Activated CD8-positive, alpha-beta memory T cell treated with anti-CD3 and anti-CD28 coated beads for 48 hours (primary cell): ENCODE data around the gene CNGA1.
A peak's percentile ranks its signal among the peaks of the same experiment; 100 is the strongest.

Experiments
- DNase-seq, 3 experiments: peaks; one replicate each; pipeline ENCODE4 v3.0.0-alpha.2; 2020; ENCODE audit warnings: low read depth in 2 of 3, low spot score in 2 of 3

Gene CNGA1

GRCh38 chr4:48016141-48017107 lies at the start of gene CNGA1, which contains the start of gene NIPAL1:
TSS of gene CNGA1 (minus strand) at chr4:48016681. CDS start at chr4:47952689, 63,992 bp downstream.
TSS of gene NIPAL1 (plus strand) at chr4:48016772. CDS start at chr4:48016840, 68 bp downstream.
- DNase-seq, result peak in 2 of 3 experiments; percentile 40 to 57

GRCh38 chr4:48065587-48066052 lies 49.1 kb upstream of the CNGA1 start:
- DNase-seq, result no peak

- DNase-seq, result no peak
Measured at GRCh38 chr4:48064349-48064748, 47.9 kb upstream of the CNGA1 start.

- no peak for DNase-seq
Measured at GRCh38 chr4:48058617-48059530, 42.4 kb upstream of the CNGA1 start.

- no peak for DNase-seq
Measured at GRCh38 chr4:48051078-48051477, 34.6 kb upstream of the CNGA1 start.

GRCh38 chr4:48049483-48049882 lies 33.0 kb upstream of the CNGA1 start:
- no peak for DNase-seq

GRCh38 chr4:48047896-48048295 lies 31.4 kb upstream of the CNGA1 start:
- DNase-seq, result no peak

GRCh38 chr4:48047421-48047844 lies 31.0 kb upstream of the CNGA1 start:
- peak; percentile 57 to 66 (median 64) for DNase-seq

GRCh38 chr4:48046059-48046458 lies 29.6 kb upstream of the CNGA1 start:
- no peak for DNase-seq

GRCh38 chr4:48044298-48044697 lies 27.8 kb upstream of the CNGA1 start:
- DNase-seq, result no peak

GRCh38 chr4:48043504-48043903 lies 27.0 kb upstream of the CNGA1 start:
- no peak for DNase-seq

GRCh38 chr4:48042979-48043461 lies 26.5 kb upstream of the CNGA1 start:
- no peak for DNase-seq

GRCh38 chr4:48041535-48042137 lies 25.2 kb upstream of the CNGA1 start:
- no peak for DNase-seq

- DNase-seq, result no peak
Measured at GRCh38 chr4:48039561-48039960, 23.1 kb upstream of the CNGA1 start.

- no peak for DNase-seq
Measured at GRCh38 chr4:48038666-48039065, 22.2 kb upstream of the CNGA1 start.

GRCh38 chr4:48037117-48037462 lies 20.6 kb upstream of the CNGA1 start:
- DNase-seq, result no peak

- no peak for DNase-seq
Measured at GRCh38 chr4:48035952-48036351, 19.5 kb upstream of the CNGA1 start.

GRCh38 chr4:48033825-48034413 lies 17.4 kb upstream of the CNGA1 start:
- DNase-seq, result no peak

GRCh38 chr4:48033412-48033811 lies 16.9 kb upstream of the CNGA1 start:
- no peak for DNase-seq

- DNase-seq, result no peak
Measured at GRCh38 chr4:48032721-48033120, 16.2 kb upstream of the CNGA1 start.
